Spleen (tissue), 7 donors: ENCODE measurements around the gene C1orf53.

ENCODE experiments used
- POLR2AphosphoS5 ChIP-seq, 3 donors: sonication (generic); formaldehyde crosslinking; IDR thresholded peaks; one replicate each; pipeline ENCODE4 v1.5.1; 2017; ENCODE audit warnings: antibody characterized with exemption in 3 of 3
- TF ChIP-seq, protein P1 (sequence below), 11 experiments: fragments of 200-600 bp in 7 of 11; fragments of 450-650 bp in 4 of 11; sonication (generic) in 4 of 11; IDR thresholded peaks in 8 of 11; conservative IDR thresholded peaks in 3 of 11; 1 replicate in 7 of 11; 2 replicates in 4 of 11; pipeline versions ENCODE4 v1.4.0 to v1.8.0; 2016 to 2021; ENCODE audit warnings: antibody characterized with exemption in 11 of 11, inconsistent platforms in 4 of 11, mild to moderate bottlenecking in 1 of 11
- donor health status: DM: no; HTN: no; CAD: no; lungs with moderate emphysema.
- donor health status: DM: no; HTN: no; CAD: no.
- donor health status: DM: no; HTN: no; CAD: no.

DNA sequence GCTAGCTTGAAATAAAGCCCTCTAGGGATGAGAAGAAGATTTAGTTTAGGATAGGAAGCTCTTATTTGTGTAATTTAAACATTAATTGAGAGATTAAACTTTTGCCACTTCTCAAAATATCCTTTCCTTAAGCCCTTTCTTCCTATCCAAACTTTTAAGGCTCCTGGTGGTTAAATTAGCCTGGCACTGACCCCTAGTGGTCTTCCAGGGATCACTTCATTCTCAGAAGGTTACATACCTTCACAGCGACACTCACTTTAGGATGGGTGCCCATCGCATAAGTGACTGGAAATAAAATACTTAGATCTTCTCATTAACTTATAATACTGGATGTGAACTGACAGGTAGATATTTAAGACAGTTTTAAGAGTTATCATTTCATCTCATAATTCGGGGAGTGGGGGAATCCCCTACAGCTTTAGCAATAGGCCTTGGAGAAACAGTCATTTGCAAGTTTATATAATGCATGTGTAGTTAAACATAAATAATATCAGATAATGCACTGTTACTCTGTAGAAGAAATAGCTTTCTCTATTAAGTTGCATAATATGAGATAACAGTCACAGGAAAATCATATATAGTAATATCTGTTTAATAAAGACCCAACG lies 22.2 kb downstream of the C1orf53 start:
- TF ChIP-seq, protein P1, sequence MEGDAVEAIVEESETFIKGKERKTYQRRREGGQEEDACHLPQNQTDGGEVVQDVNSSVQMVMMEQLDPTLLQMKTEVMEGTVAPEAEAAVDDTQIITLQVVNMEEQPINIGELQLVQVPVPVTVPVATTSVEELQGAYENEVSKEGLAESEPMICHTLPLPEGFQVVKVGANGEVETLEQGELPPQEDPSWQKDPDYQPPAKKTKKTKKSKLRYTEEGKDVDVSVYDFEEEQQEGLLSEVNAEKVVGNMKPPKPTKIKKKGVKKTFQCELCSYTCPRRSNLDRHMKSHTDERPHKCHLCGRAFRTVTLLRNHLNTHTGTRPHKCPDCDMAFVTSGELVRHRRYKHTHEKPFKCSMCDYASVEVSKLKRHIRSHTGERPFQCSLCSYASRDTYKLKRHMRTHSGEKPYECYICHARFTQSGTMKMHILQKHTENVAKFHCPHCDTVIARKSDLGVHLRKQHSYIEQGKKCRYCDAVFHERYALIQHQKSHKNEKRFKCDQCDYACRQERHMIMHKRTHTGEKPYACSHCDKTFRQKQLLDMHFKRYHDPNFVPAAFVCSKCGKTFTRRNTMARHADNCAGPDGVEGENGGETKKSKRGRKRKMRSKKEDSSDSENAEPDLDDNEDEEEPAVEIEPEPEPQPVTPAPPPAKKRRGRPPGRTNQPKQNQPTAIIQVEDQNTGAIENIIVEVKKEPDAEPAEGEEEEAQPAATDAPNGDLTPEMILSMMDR (IDR thresholded peaks at IDR 0.05 in 8 of 11, conservative IDR thresholded peaks at IDR 0.05 in 3 of 11): peak in 10 of 11 experiments; percentile 40 to 75 (median 61)
- no peak for TF ChIP-seq POLR2AphosphoS5 (IDR thresholded peaks at IDR 0.05)
